ENCODE measurements around the gene ANKRD24.
"Not testable (repeated sequence)": the region's sequence is repeated elsewhere in the genome, so short reads cannot be mapped to it uniquely, and the experiment has no call there.

The ANKRD24 gene

GRCh38 chr19:4198467-4199126 is 16.1 kb downstream of the ANKRD24 start:
- Mint-ChIP-seq H3K4me3 (no peak overlapping the region), H3K27me3 (ENCODE audit: low read depth) (peaks cover 36% of the 10 kb centered on the region), H3K9me3 (peaks cover 11% of the 10 kb centered on the region)

GRCh38 chr19:4199699-4200293 is 17.3 kb downstream of the ANKRD24 start:
- Mint-ChIP-seq H3K4me3 (no peak overlapping the region), H3K27ac (no peak overlapping the region), H3K36me3 (ENCODE audit: low read depth) (peaks cover 7% of the 10 kb centered on the region), H3K4me1 (ENCODE audit: low read depth) (peaks cover 2% of the 10 kb centered on the region), H3K27me3 (ENCODE audit: low read depth) (peaks cover 30% of the 10 kb centered on the region), H3K9me3 (peaks cover 11% of the 10 kb centered on the region)

More at GRCh38 chr19:4198467-4199126, 16.1 kb downstream of the ANKRD24 start:
- Mint-ChIP-seq H3K27ac (peak overlapping the region; percentile 28), H3K4me1 (ENCODE audit: low read depth) (peaks cover 2% of the 10 kb centered on the region), H3K36me3 (ENCODE audit: low read depth) (peaks cover 7% of the 10 kb centered on the region)

GRCh38 chr19:4200940-4201542 is 18.6 kb downstream of the ANKRD24 start:
- Mint-ChIP-seq H3K4me1 (ENCODE audit: low read depth) (peaks cover 2% of the 10 kb centered on the region), H3K27ac (no peak overlapping the region), H3K9me3 (peaks cover 11% of the 10 kb centered on the region), H3K36me3 (ENCODE audit: low read depth) (peaks cover 7% of the 10 kb centered on the region), H3K27me3 (ENCODE audit: low read depth) (peaks cover 30% of the 10 kb centered on the region), H3K4me3 (no peak overlapping the region)

- Mint-ChIP-seq H3K36me3 (ENCODE audit: low read depth) (peaks cover 7% of the 10 kb centered on the region), H3K9me3 (peaks cover 10% of the 10 kb centered on the region), H3K27ac (no peak overlapping the region), H3K4me3 (no peak overlapping the region), H3K4me1 (ENCODE audit: low read depth) (peaks cover 2% of the 10 kb centered on the region), H3K27me3 (ENCODE audit: low read depth) (peaks cover 29% of the 10 kb centered on the region)
These were observed 19.3 kb downstream of the ANKRD24 start for GRCh38 chr19:4201798-4202197.

- Mint-ChIP-seq H3K4me3 (no peak overlapping the region), H3K4me1 (ENCODE audit: low read depth) (no peaks in the 10 kb centered on the region), H3K36me3 (ENCODE audit: low read depth) (no peaks in the 10 kb centered on the region), H3K9me3 (no peaks in the 10 kb centered on the region), H3K27ac (no peak overlapping the region), H3K27me3 (ENCODE audit: low read depth) (no peaks in the 10 kb centered on the region)
These were observed 24.5 kb downstream of the ANKRD24 start for GRCh38 chr19:4206818-4207484.

- H3K4me1 Mint-ChIP-seq (ENCODE audit: low read depth): no peaks in the 10 kb centered on the region
- no peak overlapping the region for H3K27ac Mint-ChIP-seq
- no peaks in the 10 kb centered on the region for H3K36me3 Mint-ChIP-seq (ENCODE audit: low read depth)
- H3K4me3 Mint-ChIP-seq: no peak overlapping the region
- no peaks in the 10 kb centered on the region for H3K9me3 Mint-ChIP-seq
- no peaks in the 10 kb centered on the region for H3K27me3 Mint-ChIP-seq (ENCODE audit: low read depth)
These were observed 26.1 kb downstream of the ANKRD24 start for GRCh38 chr19:4208385-4209094.

GRCh38 chr19:4210166-4210731 is 27.8 kb downstream of the ANKRD24 start:
- no peak overlapping the region for H3K27ac Mint-ChIP-seq
- no peaks in the 10 kb centered on the region for H3K27me3 Mint-ChIP-seq (ENCODE audit: low read depth)
- no peaks in the 10 kb centered on the region for H3K36me3 Mint-ChIP-seq (ENCODE audit: low read depth)
- H3K9me3 Mint-ChIP-seq: no peaks in the 10 kb centered on the region
- H3K4me3 Mint-ChIP-seq: no peak overlapping the region
- no peaks in the 10 kb centered on the region for H3K4me1 Mint-ChIP-seq (ENCODE audit: low read depth)

- no peaks in the 10 kb centered on the region for H3K27me3 Mint-ChIP-seq (ENCODE audit: low read depth)
- no peak overlapping the region for H3K4me3 Mint-ChIP-seq
- no peak overlapping the region for H3K27ac Mint-ChIP-seq
- H3K36me3 Mint-ChIP-seq (ENCODE audit: low read depth): no peaks in the 10 kb centered on the region
- no peaks in the 10 kb centered on the region for H3K4me1 Mint-ChIP-seq (ENCODE audit: low read depth)
- no peaks in the 10 kb centered on the region for H3K9me3 Mint-ChIP-seq
These were observed 30.6 kb downstream of the ANKRD24 start for GRCh38 chr19:4213116-4213515.

- H3K27ac Mint-ChIP-seq: no peak overlapping the region
- no peaks in the 10 kb centered on the region for H3K9me3 Mint-ChIP-seq
- H3K27me3 Mint-ChIP-seq (ENCODE audit: low read depth): no peaks in the 10 kb centered on the region
- H3K4me1 Mint-ChIP-seq (ENCODE audit: low read depth): no peaks in the 10 kb centered on the region
- no peak overlapping the region for H3K4me3 Mint-ChIP-seq
- no peaks in the 10 kb centered on the region for H3K36me3 Mint-ChIP-seq (ENCODE audit: low read depth)
These were observed 33.3 kb downstream of the ANKRD24 start for GRCh38 chr19:4215807-4216206.

GRCh38 chr19:4216846-4217245 is 34.4 kb downstream of the ANKRD24 start:
- Mint-ChIP-seq H3K4me1 (ENCODE audit: low read depth) (no peaks in the 10 kb centered on the region), H3K27me3 (ENCODE audit: low read depth) (no peaks in the 10 kb centered on the region), H3K9me3 (no peaks in the 10 kb centered on the region), H3K4me3 (no peak overlapping the region), H3K27ac (no peak overlapping the region), H3K36me3 (ENCODE audit: low read depth) (no peaks in the 10 kb centered on the region)

GRCh38 chr19:4217429-4218264 is 35.2 kb downstream of the ANKRD24 start:
- H3K27ac Mint-ChIP-seq: no peak overlapping the region
- H3K4me3 Mint-ChIP-seq: no peak overlapping the region
- H3K36me3 Mint-ChIP-seq (ENCODE audit: low read depth): no peaks in the 10 kb centered on the region
- no peaks in the 10 kb centered on the region for H3K4me1 Mint-ChIP-seq (ENCODE audit: low read depth)
- no peaks in the 10 kb centered on the region for H3K9me3 Mint-ChIP-seq
- H3K27me3 Mint-ChIP-seq (ENCODE audit: low read depth): no peaks in the 10 kb centered on the region

GRCh38 chr19:4218523-4218922 is 36.0 kb downstream of the ANKRD24 start:
- not testable (repeated sequence) for H3K4me3 Mint-ChIP-seq; H3K27me3 Mint-ChIP-seq (ENCODE audit: low read depth); H3K36me3 Mint-ChIP-seq (ENCODE audit: low read depth); H3K4me1 Mint-ChIP-seq (ENCODE audit: low read depth); H3K27ac Mint-ChIP-seq; H3K9me3 Mint-ChIP-seq

- H3K4me1 Mint-ChIP-seq (ENCODE audit: low read depth): no peaks in the 10 kb centered on the region
- H3K27ac Mint-ChIP-seq: no peak overlapping the region
- H3K36me3 Mint-ChIP-seq (ENCODE audit: low read depth): no peaks in the 10 kb centered on the region
- no peak overlapping the region for H3K4me3 Mint-ChIP-seq
- no peaks in the 10 kb centered on the region for H3K27me3 Mint-ChIP-seq (ENCODE audit: low read depth)
- H3K9me3 Mint-ChIP-seq: no peaks in the 10 kb centered on the region
These were observed 37.7 kb downstream of the ANKRD24 start for GRCh38 chr19:4220188-4220587.

All from T-helper 1 cell treated with Interleukin-12 subunit alpha and Interleukin-12 subunit beta and Interleukin-4 antibody, amounts not matched to agents 30 μg/mL and 1 μg/mL, for 36 hours (primary cell).